GM23338 (cell line): ENCODE results near the gene C11orf52. TPM values are rescaled to one million over a fixed set of nuclear protein-coding genes. Genes with fewer than 3 reads are reported as not detected.

Source experiments
- ATAC-seq: fragments of 200-7000 bp; cut with Tn5 transposase; 3 replicates; pipeline ENCODE4 v1.9.1; 2020
- DNase-seq: peaks from one replicate; pipeline ENCODE4 v3.0.0-alpha.2; 2015; ENCODE audit warnings: low spot score
- H2AFZ ChIP-seq: fragments of 200-600 bp; sonication (generic); 2 replicates; pipeline ENCODE4 v1.8.0; 2016; ENCODE audit warnings: antibody characterized with exemption, mild to moderate bottlenecking, moderate library complexity
- H3F3A ChIP-seq: fragments of 200-600 bp; sonication (generic); replicated peaks from 2 replicates; pipeline ENCODE4 v1.8.0; 2017; ENCODE audit warnings: antibody characterized with exemption, mixed run types, low read depth
- H3K27ac ChIP-seq: fragments of 200-600 bp; sonication (generic); 2 replicates; pipeline ENCODE4 v1.6.1; 2016; ENCODE audit warnings: low read depth
- H3K27me3 ChIP-seq: fragments of 200-600 bp; sonication (generic); 2 replicates; pipeline ENCODE4 v1.8.0; 2016; ENCODE audit warnings: mild to moderate bottlenecking, mixed run types, moderate library complexity; ENCODE audit not compliant: insufficient read depth
- H3K36me3 ChIP-seq: fragments of 200-600 bp; sonication (generic); 2 replicates; pipeline ENCODE4 v1.8.0; 2016; ENCODE audit warnings: mild to moderate bottlenecking; ENCODE audit not compliant: insufficient read depth
- H3K4me1 ChIP-seq: fragments of 200-600 bp; sonication (generic); 2 replicates; pipeline ENCODE4 v1.8.0; 2016; ENCODE audit warnings: mild to moderate bottlenecking, moderate library complexity; ENCODE audit not compliant: insufficient read depth
- H3K4me2 ChIP-seq: fragments of 200-600 bp; sonication (generic); 2 replicates; pipeline ENCODE4 v1.7.1; 2017; ENCODE audit warnings: mixed run types
- H3K4me3 ChIP-seq: fragments of 200-600 bp; sonication (generic); 2 replicates; pipeline ENCODE4 v1.6.1; 2016; ENCODE audit warnings: mixed run types
- H3K79me2 ChIP-seq: fragments of 200-600 bp; sonication (generic); replicated peaks from 2 replicates; pipeline ENCODE4 v1.8.0; 2017; ENCODE audit warnings: mild to moderate bottlenecking; ENCODE audit not compliant: insufficient read depth
- H3K9me2 ChIP-seq: fragments of 200-600 bp; sonication (generic); 2 replicates; pipeline ENCODE4 v1.8.0; 2017; ENCODE audit not compliant: insufficient read depth
- H4K20me1 ChIP-seq: fragments of 200-600 bp; sonication (generic); replicated peaks from 2 replicates; pipeline ENCODE4 v1.8.0; 2017; ENCODE audit warnings: mild to moderate bottlenecking; ENCODE audit not compliant: insufficient read depth
- H3K27ac Mint-ChIP-seq: 2 replicates; pipeline ENCODE4 v1.8.0; 2020; ENCODE audit warnings: inconsistent platforms, mild to moderate bottlenecking, moderate library complexity, mixed read lengths
- H3K27me3 Mint-ChIP-seq: 3 replicates; pipeline ENCODE4 v1.8.0; 2022; ENCODE audit warnings: low read depth, mild to moderate bottlenecking, moderate library complexity, mixed read lengths, inconsistent platforms; ENCODE audit not compliant: insufficient read depth, poor library complexity
- H3K36me3 Mint-ChIP-seq: 3 replicates; pipeline ENCODE4 v1.8.0; 2021; ENCODE audit warnings: low read depth, mild to moderate bottlenecking, inconsistent platforms, moderate library complexity, mixed read lengths
- H3K4me1 Mint-ChIP-seq: 3 replicates; pipeline ENCODE4 v1.8.0; 2020; ENCODE audit warnings: mild to moderate bottlenecking, inconsistent platforms, mixed read lengths
- H3K4me3 Mint-ChIP-seq: 3 replicates; pipeline ENCODE4 v1.8.0; 2021; ENCODE audit warnings: moderate library complexity, mild to moderate bottlenecking, inconsistent platforms, mixed read lengths
- H3K9me3 Mint-ChIP-seq: 3 replicates; pipeline ENCODE4 v1.8.0; 2020; ENCODE audit warnings: moderate library complexity, mild to moderate bottlenecking, inconsistent platforms, mixed read lengths
- CREB1 ChIP-seq: fragments of 250-450 bp; sonication (Bioruptor Pico); IDR thresholded peaks from 2 replicates; pipeline ENCODE4 v1.5.0; 2020; ENCODE audit warnings: low read depth, mild to moderate bottlenecking, moderate library complexity
- EZH2phosphoT487 ChIP-seq: fragments of 200-600 bp; sonication (generic); IDR thresholded peaks from one replicate; pipeline ENCODE4 v1.8.1; 2018; ENCODE audit warnings: antibody characterized with exemption; ENCODE audit not compliant: unreplicated experiment
- JUNB ChIP-seq: IDR thresholded peaks from one replicate; pipeline ENCODE4 v1.6.1; 2016; ENCODE audit warnings: antibody characterized with exemption; ENCODE audit not compliant: unreplicated experiment
- NANOG ChIP-seq: IDR thresholded peaks from 2 replicates; pipeline ENCODE4 v1.6.1; 2016; ENCODE audit warnings: antibody characterized with exemption, borderline replicate concordance
- POLR2AphosphoS5 ChIP-seq: IDR thresholded peaks from 2 replicates; pipeline ENCODE4 v1.6.1; 2016; ENCODE audit warnings: antibody characterized with exemption, low read depth
- STAT1 ChIP-seq: IDR thresholded peaks from one replicate; pipeline ENCODE4 v1.6.1; 2016; ENCODE audit warnings: antibody characterized with exemption; ENCODE audit not compliant: unreplicated experiment
- ZNF331 ChIP-seq: fragments of 250-450 bp; sonication (Bioruptor Pico); IDR thresholded peaks from 2 replicates; pipeline ENCODE4 v1.5.0; 2020; ENCODE audit warnings: low read depth, mild to moderate bottlenecking, moderate library complexity
- polyA plus RNA-seq: library from polyadenylated mRNA; unstranded; fragments of >200 nt; fragmentation: Nextera tagmentation; extraction: Ambion mirVana; gene quantifications from 2 replicates; pipeline ENCODE4 v1.2.1, GENCODE V29; 2016
- total RNA-seq: library from RNA; depleted of rRNA; stranded (reverse); fragments of >200 nt; shearing (Covaris generic); gene quantifications from 2 replicates; pipeline ENCODE4 v1.2.3, GENCODE V29; 2014
- TF ChIP-seq, protein P1 (sequence below): fragments of 250-450 bp; sonication (Bioruptor Pico); IDR thresholded peaks from 2 replicates; pipeline ENCODE4 v1.5.0; 2020; ENCODE audit warnings: mild to moderate bottlenecking, moderate library complexity
- TF ChIP-seq, protein P2 (sequence below), 2 experiments: fragments of 200-600 bp in 1 of 2; sonication (generic) in 1 of 2; conservative IDR thresholded peaks; 2 replicates each; pipeline versions ENCODE4 v1.5.1 to v1.6.1; 2016 to 2017; ENCODE audit warnings: antibody characterized with exemption in 2 of 2, low read depth in 2 of 2, mild to moderate bottlenecking in 2 of 2, moderate library complexity in 1 of 2
- TF ChIP-seq, protein P3 (sequence below): IDR thresholded peaks from one replicate; pipeline ENCODE4 v1.6.1; 2018; ENCODE audit warnings: antibody characterized with exemption; ENCODE audit not compliant: unreplicated experiment
- TF ChIP-seq, protein P4 (sequence below): IDR thresholded peaks from 2 replicates; pipeline ENCODE4 v1.6.1; 2016; ENCODE audit warnings: antibody characterized with exemption

C11orf52 gene
- total and polyA plus RNA-seq, 2 experiments from 2014 or later = 1.0 to 4.1 TPM

DNA sequence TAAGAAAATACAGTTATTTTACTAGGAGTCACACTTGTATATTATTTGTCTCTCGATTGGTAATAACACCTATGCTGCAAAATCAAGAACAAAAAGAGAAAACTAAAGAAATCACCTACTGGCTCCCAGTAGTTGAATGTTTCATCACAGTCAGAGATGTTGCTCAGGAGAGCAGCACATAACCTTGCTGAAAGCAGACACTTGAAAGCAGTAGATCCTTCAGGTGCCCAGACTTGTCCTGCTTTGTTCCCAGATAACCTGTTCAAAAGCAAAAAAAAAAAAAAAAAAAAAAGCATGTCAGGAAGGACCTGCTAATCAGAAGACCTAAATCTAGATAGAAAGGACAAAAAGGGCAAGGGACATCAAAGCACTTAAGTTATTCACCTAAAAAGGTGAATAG, 48.6 kb upstream of the C11orf52 start:
- no peak overlapping the region for H3K4me3 Mint-ChIP-seq
- H3K27ac Mint-ChIP-seq = no peak overlapping the region
- ATAC-seq (no peak), DNase-seq (no peak)
- Histone ChIP-seq H3K27ac (no peak overlapping the region), H3K4me2 (no peak overlapping the region; the same call in 1 of the 2 replicates), H3K79me2 (no peaks in the 10 kb centered on the region), H3K4me3 (peak overlapping the region; percentile 80; the same call in 1 of the 2 replicates), H3K9me2 (no peaks in the 10 kb centered on the region), H3F3A (no peaks in the 10 kb centered on the region), H2AFZ (no peak overlapping the region), H3K27me3 (no peaks in the 10 kb centered on the region), H4K20me1 (no peaks in the 10 kb centered on the region), H3K36me3 (0 out of 2 replicates have a peak, but pooled peaks cover 6% of the 10 kb centered on the region), H3K4me1 (peaks cover 12% of the 10 kb centered on the region; the same call in 1 of the 2 replicates)
- H3K4me1 Mint-ChIP-seq = peaks cover 11% of the 10 kb centered on the region; the same call in 2 of the 3 replicates
- peaks cover 13% of the 10 kb centered on the region for H3K36me3 Mint-ChIP-seq
- no peaks in the 10 kb centered on the region for H3K9me3 Mint-ChIP-seq
- peaks cover 6% of the 10 kb centered on the region for H3K27me3 Mint-ChIP-seq
- TF ChIP-seq STAT1 (no peak), ZNF331 (no peak), NANOG (no peak), POLR2AphosphoS5 (no peak), CREB1 (CRISPR knock-in tag) (no peak), EZH2phosphoT487 (no peak), JUNB (no peak)
- TF ChIP-seq, protein P1, sequence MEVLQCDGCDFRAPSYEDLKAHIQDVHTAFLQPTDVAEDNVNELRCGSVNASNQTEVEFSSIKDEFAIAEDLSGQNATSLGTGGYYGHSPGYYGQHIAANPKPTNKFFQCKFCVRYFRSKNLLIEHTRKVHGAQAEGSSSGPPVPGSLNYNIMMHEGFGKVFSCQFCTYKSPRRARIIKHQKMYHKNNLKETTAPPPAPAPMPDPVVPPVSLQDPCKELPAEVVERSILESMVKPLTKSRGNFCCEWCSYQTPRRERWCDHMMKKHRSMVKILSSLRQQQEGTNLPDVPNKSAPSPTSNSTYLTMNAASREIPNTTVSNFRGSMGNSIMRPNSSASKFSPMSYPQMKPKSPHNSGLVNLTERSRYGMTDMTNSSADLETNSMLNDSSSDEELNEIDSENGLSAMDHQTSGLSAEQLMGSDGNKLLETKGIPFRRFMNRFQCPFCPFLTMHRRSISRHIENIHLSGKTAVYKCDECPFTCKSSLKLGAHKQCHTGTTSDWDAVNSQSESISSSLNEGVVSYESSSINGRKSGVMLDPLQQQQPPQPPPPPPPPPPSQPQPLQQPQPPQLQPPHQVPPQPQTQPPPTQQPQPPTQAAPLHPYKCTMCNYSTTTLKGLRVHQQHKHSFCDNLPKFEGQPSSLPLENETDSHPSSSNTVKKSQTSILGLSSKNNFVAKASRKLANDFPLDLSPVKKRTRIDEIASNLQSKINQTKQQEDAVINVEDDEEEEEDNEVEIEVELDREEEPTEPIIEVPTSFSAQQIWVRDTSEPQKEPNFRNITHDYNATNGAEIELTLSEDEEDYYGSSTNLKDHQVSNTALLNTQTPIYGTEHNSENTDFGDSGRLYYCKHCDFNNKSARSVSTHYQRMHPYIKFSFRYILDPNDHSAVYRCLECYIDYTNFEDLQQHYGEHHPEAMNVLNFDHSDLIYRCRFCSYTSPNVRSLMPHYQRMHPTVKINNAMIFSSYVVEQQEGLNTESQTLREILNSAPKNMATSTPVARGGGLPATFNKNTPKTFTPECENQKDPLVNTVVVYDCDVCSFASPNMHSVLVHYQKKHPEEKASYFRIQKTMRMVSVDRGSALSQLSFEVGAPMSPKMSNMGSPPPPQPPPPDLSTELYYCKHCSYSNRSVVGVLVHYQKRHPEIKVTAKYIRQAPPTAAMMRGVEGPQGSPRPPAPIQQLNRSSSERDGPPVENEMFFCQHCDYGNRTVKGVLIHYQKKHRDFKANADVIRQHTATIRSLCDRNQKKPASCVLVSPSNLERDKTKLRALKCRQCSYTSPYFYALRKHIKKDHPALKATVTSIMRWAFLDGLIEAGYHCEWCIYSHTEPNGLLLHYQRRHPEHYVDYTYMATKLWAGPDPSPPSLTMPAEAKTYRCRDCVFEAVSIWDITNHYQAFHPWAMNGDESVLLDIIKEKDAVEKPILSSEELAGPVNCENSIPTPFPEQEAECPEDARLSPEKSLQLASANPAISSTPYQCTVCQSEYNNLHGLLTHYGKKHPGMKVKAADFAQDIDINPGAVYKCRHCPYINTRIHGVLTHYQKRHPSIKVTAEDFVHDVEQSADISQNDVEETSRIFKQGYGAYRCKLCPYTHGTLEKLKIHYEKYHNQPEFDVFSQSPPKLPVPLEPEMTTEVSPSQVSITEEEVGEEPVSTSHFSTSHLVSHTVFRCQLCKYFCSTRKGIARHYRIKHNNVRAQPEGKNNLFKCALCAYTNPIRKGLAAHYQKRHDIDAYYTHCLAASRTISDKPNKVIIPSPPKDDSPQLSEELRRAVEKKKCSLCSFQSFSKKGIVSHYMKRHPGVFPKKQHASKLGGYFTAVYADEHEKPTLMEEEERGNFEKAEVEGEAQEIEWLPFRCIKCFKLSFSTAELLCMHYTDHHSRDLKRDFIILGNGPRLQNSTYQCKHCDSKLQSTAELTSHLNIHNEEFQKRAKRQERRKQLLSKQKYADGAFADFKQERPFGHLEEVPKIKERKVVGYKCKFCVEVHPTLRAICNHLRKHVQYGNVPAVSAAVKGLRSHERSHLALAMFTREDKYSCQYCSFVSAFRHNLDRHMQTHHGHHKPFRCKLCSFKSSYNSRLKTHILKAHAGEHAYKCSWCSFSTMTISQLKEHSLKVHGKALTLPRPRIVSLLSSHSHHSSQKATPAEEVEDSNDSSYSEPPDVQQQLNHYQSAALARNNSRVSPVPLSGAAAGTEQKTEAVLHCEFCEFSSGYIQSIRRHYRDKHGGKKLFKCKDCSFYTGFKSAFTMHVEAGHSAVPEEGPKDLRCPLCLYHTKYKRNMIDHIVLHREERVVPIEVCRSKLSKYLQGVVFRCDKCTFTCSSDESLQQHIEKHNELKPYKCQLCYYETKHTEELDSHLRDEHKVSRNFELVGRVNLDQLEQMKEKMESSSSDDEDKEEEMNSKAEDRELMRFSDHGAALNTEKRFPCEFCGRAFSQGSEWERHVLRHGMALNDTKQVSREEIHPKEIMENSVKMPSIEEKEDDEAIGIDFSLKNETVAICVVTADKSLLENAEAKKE (CRISPR knock-in tag) = no peak
- TF ChIP-seq, protein P2, sequence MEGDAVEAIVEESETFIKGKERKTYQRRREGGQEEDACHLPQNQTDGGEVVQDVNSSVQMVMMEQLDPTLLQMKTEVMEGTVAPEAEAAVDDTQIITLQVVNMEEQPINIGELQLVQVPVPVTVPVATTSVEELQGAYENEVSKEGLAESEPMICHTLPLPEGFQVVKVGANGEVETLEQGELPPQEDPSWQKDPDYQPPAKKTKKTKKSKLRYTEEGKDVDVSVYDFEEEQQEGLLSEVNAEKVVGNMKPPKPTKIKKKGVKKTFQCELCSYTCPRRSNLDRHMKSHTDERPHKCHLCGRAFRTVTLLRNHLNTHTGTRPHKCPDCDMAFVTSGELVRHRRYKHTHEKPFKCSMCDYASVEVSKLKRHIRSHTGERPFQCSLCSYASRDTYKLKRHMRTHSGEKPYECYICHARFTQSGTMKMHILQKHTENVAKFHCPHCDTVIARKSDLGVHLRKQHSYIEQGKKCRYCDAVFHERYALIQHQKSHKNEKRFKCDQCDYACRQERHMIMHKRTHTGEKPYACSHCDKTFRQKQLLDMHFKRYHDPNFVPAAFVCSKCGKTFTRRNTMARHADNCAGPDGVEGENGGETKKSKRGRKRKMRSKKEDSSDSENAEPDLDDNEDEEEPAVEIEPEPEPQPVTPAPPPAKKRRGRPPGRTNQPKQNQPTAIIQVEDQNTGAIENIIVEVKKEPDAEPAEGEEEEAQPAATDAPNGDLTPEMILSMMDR (conservative IDR thresholded peaks at IDR 0.05; ENCODE audit: low read depth in 2 of 2) = no peak
- TF ChIP-seq, protein P3, sequence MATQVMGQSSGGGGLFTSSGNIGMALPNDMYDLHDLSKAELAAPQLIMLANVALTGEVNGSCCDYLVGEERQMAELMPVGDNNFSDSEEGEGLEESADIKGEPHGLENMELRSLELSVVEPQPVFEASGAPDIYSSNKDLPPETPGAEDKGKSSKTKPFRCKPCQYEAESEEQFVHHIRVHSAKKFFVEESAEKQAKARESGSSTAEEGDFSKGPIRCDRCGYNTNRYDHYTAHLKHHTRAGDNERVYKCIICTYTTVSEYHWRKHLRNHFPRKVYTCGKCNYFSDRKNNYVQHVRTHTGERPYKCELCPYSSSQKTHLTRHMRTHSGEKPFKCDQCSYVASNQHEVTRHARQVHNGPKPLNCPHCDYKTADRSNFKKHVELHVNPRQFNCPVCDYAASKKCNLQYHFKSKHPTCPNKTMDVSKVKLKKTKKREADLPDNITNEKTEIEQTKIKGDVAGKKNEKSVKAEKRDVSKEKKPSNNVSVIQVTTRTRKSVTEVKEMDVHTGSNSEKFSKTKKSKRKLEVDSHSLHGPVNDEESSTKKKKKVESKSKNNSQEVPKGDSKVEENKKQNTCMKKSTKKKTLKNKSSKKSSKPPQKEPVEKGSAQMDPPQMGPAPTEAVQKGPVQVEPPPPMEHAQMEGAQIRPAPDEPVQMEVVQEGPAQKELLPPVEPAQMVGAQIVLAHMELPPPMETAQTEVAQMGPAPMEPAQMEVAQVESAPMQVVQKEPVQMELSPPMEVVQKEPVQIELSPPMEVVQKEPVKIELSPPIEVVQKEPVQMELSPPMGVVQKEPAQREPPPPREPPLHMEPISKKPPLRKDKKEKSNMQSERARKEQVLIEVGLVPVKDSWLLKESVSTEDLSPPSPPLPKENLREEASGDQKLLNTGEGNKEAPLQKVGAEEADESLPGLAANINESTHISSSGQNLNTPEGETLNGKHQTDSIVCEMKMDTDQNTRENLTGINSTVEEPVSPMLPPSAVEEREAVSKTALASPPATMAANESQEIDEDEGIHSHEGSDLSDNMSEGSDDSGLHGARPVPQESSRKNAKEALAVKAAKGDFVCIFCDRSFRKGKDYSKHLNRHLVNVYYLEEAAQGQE = no peak
- TF ChIP-seq, protein P4, sequence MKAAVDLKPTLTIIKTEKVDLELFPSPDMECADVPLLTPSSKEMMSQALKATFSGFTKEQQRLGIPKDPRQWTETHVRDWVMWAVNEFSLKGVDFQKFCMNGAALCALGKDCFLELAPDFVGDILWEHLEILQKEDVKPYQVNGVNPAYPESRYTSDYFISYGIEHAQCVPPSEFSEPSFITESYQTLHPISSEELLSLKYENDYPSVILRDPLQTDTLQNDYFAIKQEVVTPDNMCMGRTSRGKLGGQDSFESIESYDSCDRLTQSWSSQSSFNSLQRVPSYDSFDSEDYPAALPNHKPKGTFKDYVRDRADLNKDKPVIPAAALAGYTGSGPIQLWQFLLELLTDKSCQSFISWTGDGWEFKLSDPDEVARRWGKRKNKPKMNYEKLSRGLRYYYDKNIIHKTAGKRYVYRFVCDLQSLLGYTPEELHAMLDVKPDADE = no peak
